ENCODE results near the gene LKAAEAR1. TPM values are rescaled to one million over a fixed set of nuclear protein-coding genes. Genes with fewer than 3 reads are reported as not detected.

Gene LKAAEAR1
- total and polyA plus RNA-seq, 4 donors: not detected

GRCh38 chr20:64100946-64101688 is 16.9 kb upstream of the LKAAEAR1 start:
- H3K27ac ChIP-seq (ENCODE audit: low read depth in 1 of 2, low read length in 2 of 2): no peak overlapping the region
- ATAC-seq (ENCODE audit: low FRiP score): no peak
- WGBS, 2 donors: 93 to 99% methylated on average over 9 of the region's 9 CpGs
- no peak overlapping the region for H3K4me3 ChIP-seq (ENCODE audit: low read length in 2 of 2)
- no peaks in the 10 kb centered on the region for H3K36me3 ChIP-seq (ENCODE audit: control insufficient read depth in 1 of 2, insufficient read depth in 2 of 2, low read length in 1 of 2)
- no peaks in the 10 kb centered on the region for H3K27me3 ChIP-seq (ENCODE audit: control insufficient read depth in 1 of 2, insufficient read depth in 2 of 2, low read length in 1 of 2)
- no peaks in the 10 kb centered on the region for H3K4me1 ChIP-seq (ENCODE audit: control insufficient read depth in 1 of 2, insufficient read depth in 2 of 2, low read length in 2 of 2)
- peak; percentile 13 to 23 for DNase-seq
- intact Hi-C loops (cut with DNase I): no loop called here
- H3K9me3 ChIP-seq (ENCODE audit: control insufficient read depth, low read length): no peaks in the 10 kb centered on the region

GRCh38 chr20:64100566-64100888 is 16.3 kb upstream of the LKAAEAR1 start:
- Histone ChIP-seq H3K4me3 (ENCODE audit: low read length in 2 of 2) (no peak overlapping the region), H3K27me3 (ENCODE audit: control insufficient read depth in 1 of 2, insufficient read depth in 2 of 2, low read length in 1 of 2) (no peaks in the 10 kb centered on the region), H3K4me1 (ENCODE audit: control insufficient read depth in 1 of 2, insufficient read depth in 2 of 2, low read length in 2 of 2) (no peaks in the 10 kb centered on the region), H3K36me3 (ENCODE audit: control insufficient read depth in 1 of 2, insufficient read depth in 2 of 2, low read length in 1 of 2) (no peaks in the 10 kb centered on the region), H3K27ac (ENCODE audit: low read depth in 1 of 2, low read length in 2 of 2) (no peak overlapping the region), H3K9me3 (ENCODE audit: control insufficient read depth, low read length) (no peaks in the 10 kb centered on the region)
- 86 to 96% methylated on average over 4 of the region's 4 CpGs for WGBS, 2 donors
- no peak for DNase-seq
- ATAC-seq (ENCODE audit: low FRiP score): no peak
- intact Hi-C loops (cut with DNase I): no loop called here

- intact Hi-C loops (cut with DNase I): no loop called here
Observed at GRCh38 chr20:64099880-64100565, 15.8 kb upstream of the LKAAEAR1 start.

GRCh38 chr20:64099086-64099786 is 15.0 kb upstream of the LKAAEAR1 start:
- Histone ChIP-seq H3K4me1 (ENCODE audit: control insufficient read depth in 1 of 2, insufficient read depth in 2 of 2, low read length in 2 of 2) (no peaks in the 10 kb centered on the region), H3K4me3 (ENCODE audit: low read length in 2 of 2) (no peak overlapping the region), H3K9me3 (ENCODE audit: control insufficient read depth, low read length) (no peaks in the 10 kb centered on the region), H3K27ac (ENCODE audit: low read depth in 1 of 2, low read length in 2 of 2) (no peak overlapping the region), H3K27me3 (ENCODE audit: control insufficient read depth in 1 of 2, insufficient read depth in 2 of 2, low read length in 1 of 2) (no peaks in the 10 kb centered on the region), H3K36me3 (ENCODE audit: control insufficient read depth in 1 of 2, insufficient read depth in 2 of 2, low read length in 1 of 2) (no peaks in the 10 kb centered on the region)
- 87 to 90% methylated on average over 21 of the region's 21 CpGs for WGBS, 2 donors
- intact Hi-C loops (cut with DNase I): no loop called here
- DNase-seq: no peak
- ATAC-seq (ENCODE audit: low FRiP score): no peak

More at GRCh38 chr20:64099880-64100565, 15.8 kb upstream of the LKAAEAR1 start:
- ATAC-seq (ENCODE audit: low FRiP score): no peak
- Histone ChIP-seq H3K9me3 (ENCODE audit: control insufficient read depth, low read length) (no peaks in the 10 kb centered on the region), H3K4me1 (ENCODE audit: control insufficient read depth in 1 of 2, insufficient read depth in 2 of 2, low read length in 2 of 2) (no peaks in the 10 kb centered on the region), H3K36me3 (ENCODE audit: control insufficient read depth in 1 of 2, insufficient read depth in 2 of 2, low read length in 1 of 2) (no peaks in the 10 kb centered on the region), H3K4me3 (ENCODE audit: low read length in 2 of 2) (no peak overlapping the region), H3K27ac (ENCODE audit: low read depth in 1 of 2, low read length in 2 of 2) (no peak overlapping the region), H3K27me3 (ENCODE audit: control insufficient read depth in 1 of 2, insufficient read depth in 2 of 2, low read length in 1 of 2) (no peaks in the 10 kb centered on the region)
- 90% methylated on average over 12 to 14 of the region's 14 CpGs for WGBS, 2 donors
- DNase-seq: no peak

- no peak overlapping the region for H3K27ac ChIP-seq (ENCODE audit: low read depth in 1 of 2, low read length in 2 of 2)
- no peaks in the 10 kb centered on the region for H3K4me1 ChIP-seq (ENCODE audit: control insufficient read depth in 1 of 2, insufficient read depth in 2 of 2, low read length in 2 of 2)
- no peaks in the 10 kb centered on the region for H3K9me3 ChIP-seq (ENCODE audit: control insufficient read depth, low read length)
- intact Hi-C loops (cut with DNase I): no loop called here
- no peaks in the 10 kb centered on the region for H3K36me3 ChIP-seq (ENCODE audit: control insufficient read depth in 1 of 2, insufficient read depth in 2 of 2, low read length in 1 of 2)
- H3K4me3 ChIP-seq (ENCODE audit: low read length in 2 of 2): no peak overlapping the region
- DNase-seq: no peak
- 96% methylated on average over 28 of the region's 28 CpGs for WGBS, 2 donors
- ATAC-seq (ENCODE audit: low FRiP score): no peak
- H3K27me3 ChIP-seq (ENCODE audit: control insufficient read depth in 1 of 2, insufficient read depth in 2 of 2, low read length in 1 of 2): no peaks in the 10 kb centered on the region
Observed at GRCh38 chr20:64098471-64099013, 14.3 kb upstream of the LKAAEAR1 start.

GRCh38 chr20:64096535-64096934 is 12.3 kb upstream of the LKAAEAR1 start:
- no peak for ATAC-seq (ENCODE audit: low FRiP score)
- Histone ChIP-seq H3K4me1 (ENCODE audit: control insufficient read depth in 1 of 2, insufficient read depth in 2 of 2, low read length in 2 of 2) (no peaks in the 10 kb centered on the region), H3K27ac (ENCODE audit: low read depth in 1 of 2, low read length in 2 of 2) (no peak overlapping the region), H3K36me3 (ENCODE audit: control insufficient read depth in 1 of 2, insufficient read depth in 2 of 2, low read length in 1 of 2) (no peaks in the 10 kb centered on the region), H3K27me3 (ENCODE audit: control insufficient read depth in 1 of 2, insufficient read depth in 2 of 2, low read length in 1 of 2) (no peaks in the 10 kb centered on the region), H3K9me3 (ENCODE audit: control insufficient read depth, low read length) (no peaks in the 10 kb centered on the region), H3K4me3 (ENCODE audit: low read length in 2 of 2) (no peak overlapping the region)
- 79 to 87% methylated on average over 5 to 6 of the region's 6 CpGs for WGBS, 2 donors
- no peak for DNase-seq
- intact Hi-C loops (cut with DNase I): no loop called here

GRCh38 chr20:64095927-64096326 is 11.7 kb upstream of the LKAAEAR1 start:
- Histone ChIP-seq H3K27ac (ENCODE audit: low read depth in 1 of 2, low read length in 2 of 2) (no peak overlapping the region), H3K27me3 (ENCODE audit: control insufficient read depth in 1 of 2, insufficient read depth in 2 of 2, low read length in 1 of 2) (no peaks in the 10 kb centered on the region), H3K4me1 (ENCODE audit: control insufficient read depth in 1 of 2, insufficient read depth in 2 of 2, low read length in 2 of 2) (no peaks in the 10 kb centered on the region), H3K9me3 (ENCODE audit: control insufficient read depth, low read length) (no peaks in the 10 kb centered on the region), H3K36me3 (ENCODE audit: control insufficient read depth in 1 of 2, insufficient read depth in 2 of 2, low read length in 1 of 2) (no peaks in the 10 kb centered on the region), H3K4me3 (ENCODE audit: low read length in 2 of 2) (no peak overlapping the region)
- 92 to 94% methylated on average over 11 of the region's 11 CpGs for WGBS, 2 donors
- DNase-seq (no peak), ATAC-seq (ENCODE audit: low FRiP score) (no peak)
- intact Hi-C loops (cut with DNase I): no loop called here

- WGBS, 2 donors: 81 to 87% methylated on average over 4 of the region's 4 CpGs
- Histone ChIP-seq H3K27me3 (ENCODE audit: control insufficient read depth in 1 of 2, insufficient read depth in 2 of 2, low read length in 1 of 2) (no peaks in the 10 kb centered on the region), H3K4me1 (ENCODE audit: control insufficient read depth in 1 of 2, insufficient read depth in 2 of 2, low read length in 2 of 2) (no peaks in the 10 kb centered on the region), H3K36me3 (ENCODE audit: control insufficient read depth in 1 of 2, insufficient read depth in 2 of 2, low read length in 1 of 2) (no peaks in the 10 kb centered on the region), H3K9me3 (ENCODE audit: control insufficient read depth, low read length) (no peaks in the 10 kb centered on the region), H3K27ac (ENCODE audit: low read depth in 1 of 2, low read length in 2 of 2) (no peak overlapping the region), H3K4me3 (ENCODE audit: low read length in 2 of 2) (no peak overlapping the region)
- ATAC-seq (ENCODE audit: low FRiP score) (no peak), DNase-seq (no peak)
- intact Hi-C loops (cut with DNase I): no loop called here
Observed at GRCh38 chr20:64095455-64095854, 11.3 kb upstream of the LKAAEAR1 start.
